ENCODE measurements around the gene MMP27. TPM values are rescaled to one million over a fixed set of nuclear protein-coding genes. Genes with fewer than 3 reads are reported as not detected.
A peak's percentile ranks its signal among the peaks of the same experiment; 100 is the strongest.

Gene MMP27
- polyA plus RNA-seq, 1 donor (not counting 4 experiments of a cell fraction or from before 2014, with no cell fraction given): not detected

GRCh38 chr11:102695201-102695600 is 10.4 kb downstream of the MMP27 start:
- no peak for TF ChIP-seq CTCF (optimal IDR thresholded peaks at IDR 0.05 in 1 of 3, IDR thresholded peaks at IDR 0.05 in 1 of 3, conservative IDR thresholded peaks at IDR 0.05 in 1 of 3; ENCODE audit: extremely low read depth in 1 of 3, insufficient read depth in 2 of 3, low read length in 3 of 3)
- TF ChIP-seq EZH2 (IDR thresholded peaks at IDR 0.05; ENCODE audit: low read length): no peak
- dilution Hi-C loops (cut with MboI; ENCODE audit: extremely low pct_ligation_motif_present, low sequenced_read_pairs): no loop called here

GRCh38 chr11:102685754-102686153 is 19.8 kb downstream of the MMP27 start:
- no peak for TF ChIP-seq EZH2 (IDR thresholded peaks at IDR 0.05; ENCODE audit: low read length)
- TF ChIP-seq CTCF (optimal IDR thresholded peaks at IDR 0.05 in 1 of 3, IDR thresholded peaks at IDR 0.05 in 1 of 3, conservative IDR thresholded peaks at IDR 0.05 in 1 of 3; ENCODE audit: extremely low read depth in 1 of 3, insufficient read depth in 2 of 3, low read length in 3 of 3): no peak
- H2AFZ ChIP-seq (ENCODE audit: control insufficient read depth, low read length): peak overlapping the region; percentile 64
- no peak for FAIRE-seq
- dilution Hi-C loops (cut with MboI; ENCODE audit: extremely low pct_ligation_motif_present, low sequenced_read_pairs): no loop called here
- no peak for DNase-seq (ENCODE audit: low read depth, low spot score)
- no peaks in the 10 kb centered on the region for H4K20me1 ChIP-seq (ENCODE audit: control insufficient read depth, extremely low read depth, insufficient read depth, low read length)
- H3K27me3 ChIP-seq (ENCODE audit: control insufficient read depth, extremely low read depth, insufficient read depth, low read length): no peaks in the 10 kb centered on the region
- H3K9ac ChIP-seq (ENCODE audit: control insufficient read depth, extremely low read depth, insufficient read depth, low read length): no peak overlapping the region
- H3K9me3 ChIP-seq (ENCODE audit: control insufficient read depth, low read depth, low read length): no peaks in the 10 kb centered on the region
- peak overlapping the region; percentile 61 for H3K4me2 ChIP-seq (ENCODE audit: control insufficient read depth, extremely low read depth, insufficient read depth, low read depth, low read length)
- no peaks in the 10 kb centered on the region for H3K9me1 ChIP-seq (ENCODE audit: control insufficient read depth, extremely low read depth, insufficient read depth, low read length)
- H3K4me3 ChIP-seq (ENCODE audit: control insufficient read depth in 2 of 3, extremely low read depth in 1 of 3, insufficient read depth in 2 of 3, low read depth in 1 of 3, low read length in 3 of 3): no peak overlapping the region
- peak overlapping the region; percentile 55 for H3K27ac ChIP-seq (ENCODE audit: control insufficient read depth, insufficient read depth, low read length)
- H3K36me3 ChIP-seq (ENCODE audit: control insufficient read depth in 2 of 2, extremely low read depth in 1 of 2, insufficient read depth in 2 of 2, low read length in 2 of 2): no peaks in the 10 kb centered on the region
- H3K4me1 ChIP-seq (ENCODE audit: control insufficient read depth, extremely low read depth, insufficient read depth, low read length): peaks cover 19% of the 10 kb centered on the region
- H3K79me2 ChIP-seq (ENCODE audit: control insufficient read depth, insufficient read depth, low read length): no peaks in the 10 kb centered on the region

More at GRCh38 chr11:102695201-102695600, 10.4 kb downstream of the MMP27 start:
- H3K79me2 ChIP-seq (ENCODE audit: control insufficient read depth, insufficient read depth, low read length): no peaks in the 10 kb centered on the region
- H3K9me1 ChIP-seq (ENCODE audit: control insufficient read depth, extremely low read depth, insufficient read depth, low read length): no peaks in the 10 kb centered on the region
- H3K9ac ChIP-seq (ENCODE audit: control insufficient read depth, extremely low read depth, insufficient read depth, low read length): no peak overlapping the region
- H3K4me1 ChIP-seq (ENCODE audit: control insufficient read depth, extremely low read depth, insufficient read depth, low read length): no peaks in the 10 kb centered on the region
- FAIRE-seq (no peak), DNase-seq (ENCODE audit: low read depth, low spot score) (no peak)
- no peaks in the 10 kb centered on the region for H3K36me3 ChIP-seq (ENCODE audit: control insufficient read depth in 2 of 2, extremely low read depth in 1 of 2, insufficient read depth in 2 of 2, low read length in 2 of 2)
- no peak overlapping the region for H3K4me2 ChIP-seq (ENCODE audit: control insufficient read depth, extremely low read depth, insufficient read depth, low read depth, low read length)
- H4K20me1 ChIP-seq (ENCODE audit: control insufficient read depth, extremely low read depth, insufficient read depth, low read length): no peaks in the 10 kb centered on the region
- no peak overlapping the region for H3K4me3 ChIP-seq (ENCODE audit: control insufficient read depth in 2 of 3, extremely low read depth in 1 of 3, insufficient read depth in 2 of 3, low read depth in 1 of 3, low read length in 3 of 3)
- H2AFZ ChIP-seq (ENCODE audit: control insufficient read depth, low read length): no peak overlapping the region
- H3K27me3 ChIP-seq (ENCODE audit: control insufficient read depth, extremely low read depth, insufficient read depth, low read length): no peaks in the 10 kb centered on the region
- H3K27ac ChIP-seq (ENCODE audit: control insufficient read depth, insufficient read depth, low read length): no peak overlapping the region
- no peaks in the 10 kb centered on the region for H3K9me3 ChIP-seq (ENCODE audit: control insufficient read depth, low read depth, low read length)

Measured in keratinocyte (primary cell).